Endodermal cell (in vitro differentiated cells): ENCODE measurements around the gene GRIN2C. TPM values are rescaled to one million over a fixed set of nuclear protein-coding genes. Genes with fewer than 3 reads are reported as not detected.

Source experiments
- DNase-seq: peaks from one replicate; pipeline ENCODE4 v3.0.0-alpha.2; 2017
- H3K27ac ChIP-seq: 2 replicates; pipeline ENCODE4 v1.5.1; 2013; ENCODE audit warnings: mild to moderate bottlenecking, low read depth, low read length, moderate library complexity
- H3K27me3 ChIP-seq: 2 replicates; pipeline ENCODE4 v1.6.1; 2013; ENCODE audit warnings: mild to moderate bottlenecking, low read length, moderate library complexity; ENCODE audit not compliant: insufficient read depth, control insufficient read depth, poor library complexity, severe bottlenecking
- H3K36me3 ChIP-seq: 2 replicates; pipeline ENCODE4 v1.7.0; 2013; ENCODE audit warnings: mild to moderate bottlenecking, low read length, moderate library complexity; ENCODE audit not compliant: control insufficient read depth, insufficient read depth
- H3K4me1 ChIP-seq: one replicate; pipeline ENCODE4 v1.7.0; 2013; ENCODE audit warnings: low read length; ENCODE audit not compliant: control insufficient read depth, insufficient read depth
- H3K4me3 ChIP-seq: 2 replicates; pipeline ENCODE4 v1.5.1; 2013; ENCODE audit warnings: mild to moderate bottlenecking, low read length, moderate library complexity
- H3K9ac ChIP-seq: 2 replicates; pipeline ENCODE4 v1.6.1; 2013; ENCODE audit warnings: mild to moderate bottlenecking, low read length, moderate library complexity; ENCODE audit not compliant: poor library complexity, severe bottlenecking; ENCODE audit errors: extremely low read depth
- H3K9me3 ChIP-seq: 2 replicates; pipeline ENCODE4 v1.6.1; 2013; ENCODE audit warnings: mild to moderate bottlenecking, low read length, moderate library complexity; ENCODE audit not compliant: control insufficient read depth
- H3K27ac Mint-ChIP-seq: 2 replicates; pipeline ENCODE4 v1.8.0; 2020; ENCODE audit warnings: mixed read lengths
- H3K27me3 Mint-ChIP-seq: 2 replicates; pipeline ENCODE4 v1.8.0; 2021; ENCODE audit warnings: mild to moderate bottlenecking, mixed read lengths; ENCODE audit not compliant: insufficient read depth
- H3K36me3 Mint-ChIP-seq: 2 replicates; pipeline ENCODE4 v1.8.0; 2020; ENCODE audit warnings: low read depth, mixed read lengths
- H3K4me1 Mint-ChIP-seq: 2 replicates; pipeline ENCODE4 v1.8.0; 2020; ENCODE audit warnings: mixed read lengths
- H3K4me3 Mint-ChIP-seq: 2 replicates; pipeline ENCODE4 v1.8.0; 2020; ENCODE audit warnings: mild to moderate bottlenecking, moderate library complexity, mixed read lengths
- H3K9me3 Mint-ChIP-seq: 2 replicates; pipeline ENCODE4 v1.8.0; 2020; ENCODE audit warnings: mild to moderate bottlenecking, mixed read lengths
- CTCF ChIP-seq: fragments of 200-600 bp; sonication (generic); conservative IDR thresholded peaks from 2 replicates; pipeline ENCODE4 v1.5.0; 2021; ENCODE audit warnings: antibody characterized with exemption, mild to moderate bottlenecking
- WGBS, 2 experiments: methylation state at CpG; one replicate each; pipeline versions ENCODE4 v1.1.5 to v1.1.7; 2013; ENCODE audit warnings: missing lambda C conversion rate in 2 of 2, mixed read lengths in 1 of 2; ENCODE audit not compliant: insufficient coverage in 1 of 2, insufficient read length in 1 of 2; 5-methylcytosine and 5-hydroxymethylcytosine counted together
- total RNA-seq, 2 donors: library from RNA; stranded (reverse); fragmentation: NEBNext Ultra II Directional in 1 of 2; extraction: Animal tissue kit (Norgen Biotek cat#: 25700) in 1 of 2; gene quantifications; 2 replicates in 1 of 2; 3 replicates in 1 of 2; pipeline ENCODE4 v1.2.1, GENCODE V29; 2021

GRIN2C gene
- total RNA-seq, 2 donors from 2014 or later = 0.24 to 0.31 TPM

GRCh38 chr17:74839990-74840852, 19.5 kb downstream of the GRIN2C start:
- WGBS, 2 experiments = 70% methylated on average over 5 of the region's 7 CpGs; no CpG with 5 or more reads in 1 of the 2 experiments
- peaks cover 36% of the 10 kb centered on the region for H3K27me3 Mint-ChIP-seq
- Histone ChIP-seq H3K27ac (no peak overlapping the region), H3K27me3 (peaks cover 35% of the 10 kb centered on the region), H3K36me3 (peaks cover 4% of the 10 kb centered on the region), H3K4me1 (peaks cover 8% of the 10 kb centered on the region), H3K4me3 (no peak overlapping the region), H3K9ac (no peak overlapping the region), H3K9me3 (no peaks in the 10 kb centered on the region)
- H3K4me3 Mint-ChIP-seq = peak overlapping the region; percentile 12
- no peak overlapping the region for H3K27ac Mint-ChIP-seq
- peak; percentile 87 for DNase-seq
- no peaks in the 10 kb centered on the region for H3K9me3 Mint-ChIP-seq
- peaks cover 11% of the 10 kb centered on the region for H3K36me3 Mint-ChIP-seq
- peaks cover 14% of the 10 kb centered on the region for H3K4me1 Mint-ChIP-seq
- TF ChIP-seq CTCF = no peak

- DNase-seq = no peak
- Histone ChIP-seq H3K9me3 (no peaks in the 10 kb centered on the region), H3K9ac (no peak overlapping the region), H3K4me3 (no peak overlapping the region), H3K4me1 (peaks cover 8% of the 10 kb centered on the region), H3K27ac (no peak overlapping the region), H3K27me3 (peaks cover 16% of the 10 kb centered on the region), H3K36me3 (peaks cover 4% of the 10 kb centered on the region)
- no peaks in the 10 kb centered on the region for H3K9me3 Mint-ChIP-seq
- no peak overlapping the region for H3K4me3 Mint-ChIP-seq
- no peak for TF ChIP-seq CTCF
- 89 to 98% methylated on average over 6 to 9 of the region's 9 CpGs for WGBS, 2 experiments
- peaks cover 16% of the 10 kb centered on the region for H3K27me3 Mint-ChIP-seq
- H3K4me1 Mint-ChIP-seq = peaks cover 14% of the 10 kb centered on the region
- peaks cover 11% of the 10 kb centered on the region for H3K36me3 Mint-ChIP-seq
- H3K27ac Mint-ChIP-seq = no peak overlapping the region
Measured at GRCh38 chr17:74838274-74838673, 21.4 kb downstream of the GRIN2C start.

GRCh38 chr17:74836691-74837467, 22.8 kb downstream of the GRIN2C start:
- H3K27ac ChIP-seq = no peak overlapping the region
- WGBS, 2 experiments = 94% methylated on average over 16 to 19 of the region's 19 CpGs
- no peak for TF ChIP-seq CTCF
- peaks cover 4% of the 10 kb centered on the region for H3K27me3 ChIP-seq
- Mint-ChIP-seq H3K4me3 (no peak overlapping the region), H3K27ac (no peak overlapping the region), H3K4me1 (peaks cover 14% of the 10 kb centered on the region), H3K27me3 (peaks cover 10% of the 10 kb centered on the region), H3K36me3 (peaks cover 14% of the 10 kb centered on the region), H3K9me3 (no peaks in the 10 kb centered on the region)
- H3K9ac ChIP-seq = no peak overlapping the region
- H3K36me3 ChIP-seq = peaks cover 4% of the 10 kb centered on the region
- H3K9me3 ChIP-seq = no peaks in the 10 kb centered on the region
- H3K4me3 ChIP-seq = no peak overlapping the region
- H3K4me1 ChIP-seq = peaks cover 8% of the 10 kb centered on the region
- DNase-seq = no peak
